NB4 (cell line): ENCODE data around the gene DTNB.

Source experiments
- POLR2A ChIP-seq: IDR thresholded peaks from 2 replicates; pipeline ENCODE4 v1.6.1; 2011; ENCODE audit warnings: mild to moderate bottlenecking; ENCODE audit not compliant: insufficient read length; ENCODE audit errors: extremely low read depth
- TF ChIP-seq, protein P1 (sequence below): IDR thresholded peaks from one replicate; pipeline ENCODE4 v1.5.1; 2012; ENCODE audit warnings: low read depth, low read length

- TF ChIP-seq, protein P1, sequence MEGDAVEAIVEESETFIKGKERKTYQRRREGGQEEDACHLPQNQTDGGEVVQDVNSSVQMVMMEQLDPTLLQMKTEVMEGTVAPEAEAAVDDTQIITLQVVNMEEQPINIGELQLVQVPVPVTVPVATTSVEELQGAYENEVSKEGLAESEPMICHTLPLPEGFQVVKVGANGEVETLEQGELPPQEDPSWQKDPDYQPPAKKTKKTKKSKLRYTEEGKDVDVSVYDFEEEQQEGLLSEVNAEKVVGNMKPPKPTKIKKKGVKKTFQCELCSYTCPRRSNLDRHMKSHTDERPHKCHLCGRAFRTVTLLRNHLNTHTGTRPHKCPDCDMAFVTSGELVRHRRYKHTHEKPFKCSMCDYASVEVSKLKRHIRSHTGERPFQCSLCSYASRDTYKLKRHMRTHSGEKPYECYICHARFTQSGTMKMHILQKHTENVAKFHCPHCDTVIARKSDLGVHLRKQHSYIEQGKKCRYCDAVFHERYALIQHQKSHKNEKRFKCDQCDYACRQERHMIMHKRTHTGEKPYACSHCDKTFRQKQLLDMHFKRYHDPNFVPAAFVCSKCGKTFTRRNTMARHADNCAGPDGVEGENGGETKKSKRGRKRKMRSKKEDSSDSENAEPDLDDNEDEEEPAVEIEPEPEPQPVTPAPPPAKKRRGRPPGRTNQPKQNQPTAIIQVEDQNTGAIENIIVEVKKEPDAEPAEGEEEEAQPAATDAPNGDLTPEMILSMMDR, result no peak
- no peak for TF ChIP-seq POLR2A
Observed at GRCh38 chr2:25368660-25369059, 304.7 kb downstream of the DTNB start.
